Activated CD8-positive, alpha-beta memory T cell treated with anti-CD3 and anti-CD28 coated beads for 36 hours (primary cell): ENCODE results near the gene TNFAIP2. TPM values are rescaled to one million over a fixed set of nuclear protein-coding genes. Genes with fewer than 3 reads are reported as not detected.
"Not testable (repeated sequence)": the region's sequence is repeated elsewhere in the genome, so short reads cannot be mapped to it uniquely, and the experiment has no call there.

Experiments used
- CTCF ChIA-PET: fragments of 350-600 bp; sonication (Branson Sonifier 250); formaldehyde crosslinking; loops from one replicate; lab custom pipeline; 2021; ENCODE audit warnings: antibody characterized with exemption; lab: Charles Lee
- POLR2A ChIA-PET: fragments of 350-600 bp; sonication (Branson Sonifier 250); formaldehyde crosslinking; loops from one replicate; lab custom pipeline; 2021; ENCODE audit warnings: antibody characterized with exemption; lab: Charles Lee
- total RNA-seq, 2 experiments: library from RNA; stranded (reverse); gene quantifications; one replicate each; pipeline ENCODE4 v1.2.3, GENCODE V29; 2021

Gene TNFAIP2
- total RNA-seq, 2 experiments from 2014 or later = 0.82 to 1.1 TPM

GRCh38 chr14:103115845-103116572, 7.3 kb upstream of the TNFAIP2 start:
- POLR2A ChIA-PET = no interaction called here
- CTCF ChIA-PET = interaction anchor here (0.7 to 0.8 kb wide), 2 partner anchors 10 to 11 kb away, joined by 3 to 7 read pairs; no protein-coding TSS in a partner anchor

DNA sequence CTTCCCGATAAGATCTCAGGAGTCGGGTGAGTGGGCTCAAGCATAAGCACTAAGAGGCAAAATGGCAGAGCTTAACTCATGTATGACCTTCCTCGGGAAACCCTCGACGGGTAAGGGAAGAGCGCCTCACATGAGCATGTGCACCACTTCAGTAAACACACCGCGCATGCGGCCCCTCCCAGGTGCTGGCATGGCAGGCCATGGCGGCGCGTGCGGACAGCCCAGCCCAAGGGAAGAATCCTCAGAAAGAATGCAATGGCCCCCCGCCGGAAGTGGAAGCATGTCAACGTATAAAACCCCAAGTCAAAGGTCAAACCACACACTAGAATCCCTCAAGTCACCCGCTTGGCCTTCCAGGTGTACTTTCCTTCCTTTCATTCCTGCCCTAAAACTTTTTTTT, 6.6 kb upstream of the TNFAIP2 start:
- ChIA-PET CTCF (interaction anchor here (0.7 kb wide), 1 partner anchor 11 kb away, joined by 3 read pairs; no protein-coding TSS in a partner anchor), POLR2A (no interaction called here)

- CTCF ChIA-PET = interaction anchor here (3.1 kb wide), 1 partner anchor 12 kb away, joined by 14 read pairs; no protein-coding TSS in a partner anchor
- POLR2A ChIA-PET = not testable (repeated sequence)
These were observed 5.8 kb upstream of the TNFAIP2 start for GRCh38 chr14:103117499-103117898.

- ChIA-PET CTCF (interaction anchor here (3.1 kb wide), 1 partner anchor 13 kb away, joined by 14 read pairs; no protein-coding TSS in a partner anchor), POLR2A (no interaction called here)
These were observed 5.1 kb upstream of the TNFAIP2 start for GRCh38 chr14:103118018-103118662.

GRCh38 chr14:103118663-103119404, 4.4 kb upstream of the TNFAIP2 start:
- CTCF ChIA-PET = interaction anchor here (3.1 kb wide), 1 partner anchor 14 kb away, joined by 14 read pairs; no protein-coding TSS in a partner anchor
- POLR2A ChIA-PET = no interaction called here

- POLR2A ChIA-PET = not testable (repeated sequence)
- CTCF ChIA-PET = interaction anchor here (3.1 kb wide), 1 partner anchor 14 kb away, joined by 14 read pairs; no protein-coding TSS in a partner anchor
These were observed 3.7 kb upstream of the TNFAIP2 start for GRCh38 chr14:103119527-103119926.

GRCh38 chr14:103121121-103121845, 2.0 kb upstream of the TNFAIP2 start:
- ChIA-PET CTCF (no interaction called here), POLR2A (no interaction called here)

GRCh38 chr14:103121846-103122584, 1.2 kb upstream of the TNFAIP2 start:
- ChIA-PET POLR2A (no interaction called here), CTCF (no interaction called here)

DNA sequence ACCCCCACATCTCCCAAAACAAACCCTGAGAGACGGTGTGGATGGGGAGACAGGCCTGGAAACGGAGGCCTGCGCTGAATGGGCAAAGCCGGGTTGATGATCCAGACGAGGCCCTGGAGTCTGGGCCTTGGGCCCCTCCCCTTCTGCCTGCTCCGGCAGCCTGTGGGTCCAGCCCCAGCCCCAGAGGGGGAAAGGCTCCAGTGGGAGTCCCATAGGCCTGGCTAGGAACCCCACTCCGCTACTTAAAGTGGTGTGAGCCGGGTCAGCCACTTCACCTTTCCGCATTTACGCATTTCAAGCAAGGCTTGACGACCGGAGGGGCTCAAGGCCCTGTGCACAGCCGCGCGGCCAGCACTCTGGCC, 695 bp upstream of the TNFAIP2 start:
- ChIA-PET POLR2A (no interaction called here), CTCF (no interaction called here)

GRCh38 chr14:103123634-103124500, 606 bp downstream of the TNFAIP2 start:
- POLR2A ChIA-PET = no interaction called here
- CTCF ChIA-PET = interaction anchor here (1.0 kb wide), 1 partner anchor 87 kb away, joined by 3 read pairs; no protein-coding TSS in a partner anchor

- POLR2A ChIA-PET = no interaction called here
- CTCF ChIA-PET = interaction anchor here (1.0 kb wide), 1 partner anchor 86 kb away, joined by 3 read pairs; no protein-coding TSS in a partner anchor
These were observed 1.3 kb downstream of the TNFAIP2 start for GRCh38 chr14:103124501-103125001.

- CTCF ChIA-PET = no interaction called here
- POLR2A ChIA-PET = no interaction called here
These were observed 2.1 kb downstream of the TNFAIP2 start for GRCh38 chr14:103125098-103126070.

DNA sequence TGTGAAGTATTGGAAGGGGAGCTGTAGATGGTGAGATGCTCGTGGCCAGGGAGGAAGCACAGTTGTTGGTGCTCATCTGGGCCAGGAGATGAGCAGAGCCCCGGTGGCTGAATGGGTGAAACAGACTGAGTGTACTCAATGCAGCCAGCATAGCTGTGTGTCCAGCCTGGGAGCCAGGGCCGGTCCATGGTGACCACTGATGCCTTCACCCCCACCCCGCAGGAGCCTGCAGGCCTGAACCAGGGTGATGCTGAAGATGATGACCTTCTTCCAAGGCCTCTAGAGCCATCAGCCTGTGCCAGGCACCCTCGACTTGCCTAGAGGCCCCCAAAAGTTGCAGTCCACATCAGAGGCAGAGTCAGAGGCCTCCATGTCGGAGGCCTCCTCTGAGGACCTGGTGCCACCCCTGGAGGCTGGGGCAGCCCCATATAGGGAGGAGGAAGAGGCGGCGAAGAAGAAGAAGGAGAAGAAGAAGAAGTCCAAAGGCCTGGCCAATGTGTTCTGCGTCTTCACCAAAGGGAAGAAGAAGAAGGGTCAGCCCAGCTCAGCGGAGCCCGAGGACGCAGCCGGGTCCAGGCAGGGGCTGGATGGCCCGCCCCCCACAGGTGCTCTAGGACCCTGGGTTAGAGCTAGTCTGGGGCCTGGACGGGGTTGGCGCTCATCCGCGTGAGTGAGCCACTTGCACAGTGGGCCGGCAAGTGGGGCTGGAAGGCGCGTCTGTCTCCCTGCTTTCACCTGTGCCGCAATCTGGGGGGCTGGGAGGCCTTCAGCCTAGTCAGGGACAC, 3.0 kb downstream of the TNFAIP2 start:
- POLR2A ChIA-PET = no interaction called here
- CTCF ChIA-PET = no interaction called here

DNA sequence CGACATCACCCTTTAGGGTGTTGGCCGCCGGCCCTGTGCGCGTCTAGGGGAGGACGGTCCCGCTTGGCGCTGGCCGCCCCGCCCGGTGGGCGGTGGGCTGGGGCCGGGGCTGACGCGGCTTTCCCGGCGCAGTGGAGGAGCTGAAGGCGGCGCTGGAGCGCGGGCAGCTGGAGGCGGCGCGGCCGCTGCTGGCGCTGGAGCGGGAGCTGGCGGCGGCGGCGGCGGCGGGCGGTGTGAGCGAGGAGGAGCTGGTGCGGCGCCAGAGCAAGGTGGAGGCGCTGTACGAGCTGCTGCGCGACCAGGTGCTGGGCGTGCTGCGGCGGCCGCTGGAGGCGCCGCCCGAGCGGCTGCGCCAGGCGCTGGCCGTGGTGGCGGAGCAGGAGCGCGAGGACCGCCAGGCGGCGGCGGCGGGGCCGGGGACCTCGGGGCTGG, 3.6 kb downstream of the TNFAIP2 start:
- POLR2A ChIA-PET = no interaction called here
- CTCF ChIA-PET = interaction anchor here (0.6 kb wide), 1 partner anchor 26 kb away, joined by 4 read pairs; no protein-coding TSS in a partner anchor

DNA sequence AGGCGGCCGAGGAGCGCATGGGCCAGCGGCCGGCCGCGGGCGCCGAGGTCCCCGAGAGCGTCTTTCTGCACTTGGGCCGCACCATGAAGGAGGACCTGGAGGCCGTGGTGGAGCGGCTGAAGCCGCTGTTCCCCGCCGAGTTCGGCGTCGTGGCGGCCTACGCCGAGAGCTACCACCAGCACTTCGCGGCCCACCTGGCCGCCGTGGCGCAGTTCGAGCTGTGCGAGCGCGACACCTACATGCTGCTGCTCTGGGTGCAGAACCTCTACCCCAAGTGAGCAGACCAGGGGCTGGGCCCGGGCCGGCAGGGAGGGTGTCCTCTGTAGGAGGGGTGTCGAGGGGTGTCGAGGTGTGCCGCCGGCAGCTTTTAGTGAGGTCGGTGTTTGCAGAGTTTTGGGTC, 4.1 kb downstream of the TNFAIP2 start:
- CTCF ChIA-PET = interaction anchor here (0.6 kb wide), 2 partner anchors 26 to 129 kb away, joined by 3 to 4 read pairs; no protein-coding TSS in a partner anchor
- POLR2A ChIA-PET = no interaction called here
